Mesothelial cell of epicardium (in vitro differentiated cells): Measurements from ENCODE around the gene MAGEA9. TPM values are rescaled to one million over a fixed set of nuclear protein-coding genes. Genes with fewer than 3 reads are reported as not detected.
"Not testable (repeated sequence)": the region's sequence is repeated elsewhere in the genome, so short reads cannot be mapped to it uniquely, and the experiment has no call there.

ENCODE experiments used
- DNase-seq, 2 experiments: peaks; one replicate each; pipeline ENCODE4 v3.0.0; 2021; ENCODE audit warnings: low spot score in 2 of 2; ENCODE audit not compliant: unreplicated experiment in 2 of 2
- H3K27ac Mint-ChIP-seq: 2 replicates; pipeline ENCODE4 v1.8.0; 2021; ENCODE audit warnings: mixed read lengths
- H3K27me3 Mint-ChIP-seq: 2 replicates; pipeline ENCODE4 v1.8.0; 2021; ENCODE audit warnings: low read depth, mixed read lengths
- H3K36me3 Mint-ChIP-seq: 2 replicates; pipeline ENCODE4 v1.8.0; 2021; ENCODE audit warnings: mixed read lengths
- H3K4me1 Mint-ChIP-seq: 2 replicates; pipeline ENCODE4 v1.8.0; 2021; ENCODE audit warnings: mixed read lengths
- H3K4me3 Mint-ChIP-seq: 2 replicates; pipeline ENCODE4 v1.8.0; 2021; ENCODE audit warnings: mild to moderate bottlenecking, moderate library complexity, mixed read lengths
- H3K9me3 Mint-ChIP-seq: 2 replicates; pipeline ENCODE4 v1.8.0; 2021; ENCODE audit warnings: mixed read lengths
- total RNA-seq: library from RNA; stranded (reverse); gene quantifications from 3 replicates; pipeline ENCODE4 v1.2.1, GENCODE V29; 2021
- TF ChIP-seq, protein P1 (sequence below): fragments of 200-600 bp; sonication (generic); IDR thresholded peaks from one replicate; pipeline ENCODE4 v1.5.0; 2021; ENCODE audit warnings: antibody characterized with exemption; ENCODE audit not compliant: unreplicated experiment

Gene MAGEA9, protein sequence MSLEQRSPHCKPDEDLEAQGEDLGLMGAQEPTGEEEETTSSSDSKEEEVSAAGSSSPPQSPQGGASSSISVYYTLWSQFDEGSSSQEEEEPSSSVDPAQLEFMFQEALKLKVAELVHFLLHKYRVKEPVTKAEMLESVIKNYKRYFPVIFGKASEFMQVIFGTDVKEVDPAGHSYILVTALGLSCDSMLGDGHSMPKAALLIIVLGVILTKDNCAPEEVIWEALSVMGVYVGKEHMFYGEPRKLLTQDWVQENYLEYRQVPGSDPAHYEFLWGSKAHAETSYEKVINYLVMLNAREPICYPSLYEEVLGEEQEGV
- total RNA-seq, result not detected in 3 replicates

DNA sequence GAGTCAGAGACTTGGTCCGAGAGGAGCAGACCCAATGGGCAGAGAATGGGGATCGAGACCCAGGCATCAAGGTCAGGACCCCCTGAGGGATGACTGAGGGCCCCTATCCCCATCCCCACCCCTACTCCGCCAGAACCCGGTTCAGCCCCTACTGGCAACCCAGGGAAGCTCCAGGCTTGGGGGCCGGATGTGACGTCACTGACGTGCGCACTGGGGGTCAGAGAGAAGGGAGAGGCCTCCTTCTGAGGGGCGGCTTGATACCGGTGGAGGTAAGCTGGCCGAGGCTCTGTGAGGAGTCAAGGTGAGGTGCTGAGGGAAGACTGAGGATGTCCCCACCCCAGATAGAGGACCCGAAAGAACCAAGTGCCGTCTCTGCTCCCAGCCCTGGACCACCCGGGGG is at the start of gene MAGEA9:
MAGEA9 (plus strand) TSS at position 204 of the 400 bp plus-strand sequence. CDS start 4,281 bp downstream, outside the sequence.
- not testable (repeated sequence) for H3K4me3 Mint-ChIP-seq

DNA sequence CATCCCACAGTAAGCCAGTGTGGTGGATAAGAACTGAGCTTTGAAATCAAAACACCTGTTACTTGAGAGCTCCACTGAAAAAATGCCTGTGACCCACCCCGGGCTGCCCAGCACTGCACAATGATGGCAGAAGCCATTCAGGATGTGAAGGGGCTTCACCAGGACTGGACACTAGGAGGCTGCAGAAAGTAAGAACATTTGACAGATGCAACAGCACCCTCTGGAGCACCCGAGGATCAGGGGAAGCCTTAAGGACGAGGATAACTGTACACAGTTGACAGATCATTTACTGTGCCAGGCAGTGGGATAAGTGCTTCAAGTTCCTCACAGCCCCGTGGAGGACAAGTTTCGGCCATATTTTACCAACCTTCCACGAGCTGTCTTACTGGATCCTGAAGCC is 39.5 kb upstream of the MAGEA9 start:
- not testable (repeated sequence) for H3K27ac Mint-ChIP-seq, H3K27me3 Mint-ChIP-seq, H3K4me3 Mint-ChIP-seq, H3K4me1 Mint-ChIP-seq, H3K9me3 Mint-ChIP-seq, H3K36me3 Mint-ChIP-seq, DNase-seq

More for the DNA sequence above, at the start of gene MAGEA9:
- H3K27me3 Mint-ChIP-seq, H3K9me3 Mint-ChIP-seq, H3K27ac Mint-ChIP-seq, H3K36me3 Mint-ChIP-seq, DNase-seq, H3K4me1 Mint-ChIP-seq: not testable (repeated sequence)

DNA sequence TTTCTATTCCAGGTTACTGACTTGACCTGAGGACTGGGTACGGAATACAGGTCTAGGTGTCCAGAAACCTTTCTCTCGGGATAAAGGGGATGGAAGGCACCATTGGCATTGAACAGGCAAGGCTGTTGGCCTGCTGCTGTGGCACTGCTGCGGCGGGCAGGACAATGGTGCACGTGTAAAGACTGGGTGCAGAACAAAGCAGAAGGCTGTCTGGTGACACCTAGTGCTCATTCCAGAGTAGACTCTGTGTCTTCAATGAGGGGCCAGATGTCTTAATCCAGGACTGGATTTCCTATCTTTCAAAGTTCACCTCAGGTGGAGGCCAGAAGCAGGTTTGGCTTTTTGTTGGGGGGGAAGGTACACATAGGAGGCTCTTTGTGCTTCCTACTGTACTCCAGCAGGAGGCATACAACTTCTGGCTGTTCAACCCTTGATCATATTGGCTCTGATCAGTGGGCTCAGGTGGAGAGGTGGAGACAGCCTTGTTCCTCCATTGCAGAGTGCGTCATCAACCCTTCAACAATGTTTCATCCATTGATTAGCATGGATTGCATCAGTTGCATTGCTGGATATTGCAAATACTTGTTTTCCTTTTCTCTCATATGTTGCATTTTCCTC is 35.2 kb upstream of the MAGEA9 start:
- not testable (repeated sequence) for H3K27ac Mint-ChIP-seq, H3K9me3 Mint-ChIP-seq, H3K4me1 Mint-ChIP-seq, H3K4me3 Mint-ChIP-seq, H3K27me3 Mint-ChIP-seq, DNase-seq, H3K36me3 Mint-ChIP-seq

DNA sequence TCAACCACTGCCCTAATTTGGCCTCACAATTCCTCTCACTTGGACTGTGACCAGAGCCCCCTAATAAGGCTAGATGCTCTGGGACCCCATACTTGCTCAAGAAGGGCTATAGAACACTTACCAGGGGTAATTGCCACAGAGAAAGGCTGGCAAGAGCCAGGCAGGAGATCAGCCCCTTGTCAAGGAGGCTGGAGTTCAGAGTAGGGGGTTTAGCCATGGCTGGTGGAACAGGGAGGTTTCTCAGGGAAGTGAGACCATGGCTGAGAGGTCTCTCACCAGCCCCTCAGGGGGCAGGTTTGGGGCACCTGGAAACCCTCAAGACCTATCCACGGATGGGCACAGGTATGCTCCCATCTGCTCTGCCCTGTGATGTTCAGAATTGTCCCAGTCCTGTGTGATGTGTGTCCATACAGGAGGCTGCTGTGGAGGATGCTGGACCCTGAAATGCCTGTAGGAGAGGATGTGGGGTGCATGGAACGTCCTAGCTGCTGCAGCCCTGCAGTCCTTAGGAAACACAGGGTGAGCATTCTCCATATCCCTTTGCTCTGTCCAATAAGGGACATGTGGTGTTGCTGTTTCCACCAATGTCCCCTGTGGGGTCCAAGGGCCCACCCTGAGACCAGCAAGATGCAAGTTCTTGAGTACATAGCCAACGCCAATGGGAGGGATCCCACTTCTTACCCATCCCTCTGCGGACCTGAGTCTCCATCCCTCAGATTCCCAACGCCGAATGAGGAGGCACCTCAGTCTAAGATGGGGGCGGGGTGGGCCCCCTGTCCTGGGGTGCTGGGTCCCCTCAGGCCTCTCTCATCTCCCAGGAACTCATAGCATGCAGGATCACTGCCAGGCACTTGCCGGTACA is 24.3 kb upstream of the MAGEA9 start:
- TF ChIP-seq, protein P1, sequence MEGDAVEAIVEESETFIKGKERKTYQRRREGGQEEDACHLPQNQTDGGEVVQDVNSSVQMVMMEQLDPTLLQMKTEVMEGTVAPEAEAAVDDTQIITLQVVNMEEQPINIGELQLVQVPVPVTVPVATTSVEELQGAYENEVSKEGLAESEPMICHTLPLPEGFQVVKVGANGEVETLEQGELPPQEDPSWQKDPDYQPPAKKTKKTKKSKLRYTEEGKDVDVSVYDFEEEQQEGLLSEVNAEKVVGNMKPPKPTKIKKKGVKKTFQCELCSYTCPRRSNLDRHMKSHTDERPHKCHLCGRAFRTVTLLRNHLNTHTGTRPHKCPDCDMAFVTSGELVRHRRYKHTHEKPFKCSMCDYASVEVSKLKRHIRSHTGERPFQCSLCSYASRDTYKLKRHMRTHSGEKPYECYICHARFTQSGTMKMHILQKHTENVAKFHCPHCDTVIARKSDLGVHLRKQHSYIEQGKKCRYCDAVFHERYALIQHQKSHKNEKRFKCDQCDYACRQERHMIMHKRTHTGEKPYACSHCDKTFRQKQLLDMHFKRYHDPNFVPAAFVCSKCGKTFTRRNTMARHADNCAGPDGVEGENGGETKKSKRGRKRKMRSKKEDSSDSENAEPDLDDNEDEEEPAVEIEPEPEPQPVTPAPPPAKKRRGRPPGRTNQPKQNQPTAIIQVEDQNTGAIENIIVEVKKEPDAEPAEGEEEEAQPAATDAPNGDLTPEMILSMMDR, result no peak
- Mint-ChIP-seq H3K4me1 (no peaks in the 10 kb centered on the region), H3K36me3 (no peaks in the 10 kb centered on the region), H3K9me3 (peaks cover 19% of the 10 kb centered on the region), H3K27me3 (peaks cover 2% of the 10 kb centered on the region), H3K27ac (no peak overlapping the region), H3K4me3 (no peak overlapping the region)
- DNase-seq, result no peak

DNA sequence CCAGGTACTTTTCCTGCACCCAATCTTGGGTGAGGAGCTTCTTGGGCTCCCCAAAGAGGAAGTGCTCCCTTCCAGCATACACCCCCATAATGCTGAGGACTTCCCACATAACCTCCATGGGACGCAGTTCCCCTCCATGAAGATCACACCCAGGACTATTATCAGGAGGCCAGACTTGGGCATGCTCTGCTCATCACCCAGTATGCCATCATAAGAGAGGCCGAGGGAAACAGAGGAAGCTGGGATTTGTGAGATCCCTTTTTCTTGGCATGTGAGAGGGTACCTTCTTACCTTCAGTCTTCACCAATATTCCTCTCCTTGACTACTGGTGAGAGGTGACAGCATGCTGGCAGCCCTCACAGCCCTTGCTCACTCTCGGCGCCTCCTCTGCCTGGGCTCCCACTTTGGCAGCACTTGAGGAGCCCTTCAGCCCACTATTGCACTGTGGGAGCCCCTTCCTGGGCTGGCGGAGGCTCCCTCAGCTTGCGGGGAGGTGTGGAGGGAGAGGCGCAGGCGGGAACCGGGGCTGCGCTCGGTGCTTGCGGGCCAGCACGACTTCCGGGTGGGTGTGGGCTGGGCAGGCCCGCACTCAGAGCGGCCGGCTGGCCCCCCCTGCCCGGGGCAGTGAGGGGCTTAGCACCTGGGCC is 23.5 kb upstream of the MAGEA9 start:
- no peak for DNase-seq
- no peak overlapping the region for H3K4me3 Mint-ChIP-seq

DNA sequence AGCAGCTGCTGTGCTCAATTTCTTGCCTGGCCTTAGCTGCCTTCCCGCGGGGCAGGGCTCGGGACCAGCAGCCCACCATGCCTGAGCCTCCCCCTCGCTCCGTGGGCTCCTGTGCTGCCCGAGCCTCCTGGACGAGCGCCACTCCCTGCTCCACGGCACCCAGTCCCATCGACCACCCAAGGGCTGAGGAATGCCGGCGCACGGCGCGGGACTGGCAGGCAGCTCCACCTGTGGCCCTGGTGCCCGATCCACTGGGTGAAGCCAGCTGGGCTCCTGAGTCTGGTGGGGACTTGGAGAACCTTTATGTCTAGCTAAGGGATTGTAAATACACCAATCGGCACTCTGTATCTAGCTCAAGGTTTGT is 23.0 kb upstream of the MAGEA9 start:
- H3K4me1 Mint-ChIP-seq, H3K27me3 Mint-ChIP-seq, H3K4me3 Mint-ChIP-seq, H3K27ac Mint-ChIP-seq, H3K36me3 Mint-ChIP-seq, DNase-seq: not testable (repeated sequence)
- peaks cover 14% of the 10 kb centered on the region for H3K9me3 Mint-ChIP-seq

More for the DNA sequence above, 23.5 kb upstream of the MAGEA9 start:
- H3K9me3 Mint-ChIP-seq, result peaks cover 14% of the 10 kb centered on the region
- H3K27ac Mint-ChIP-seq, result no peak overlapping the region
- no peaks in the 10 kb centered on the region for H3K4me1 Mint-ChIP-seq
- peaks cover 2% of the 10 kb centered on the region for H3K27me3 Mint-ChIP-seq
- TF ChIP-seq, protein P1, result no peak
- no peaks in the 10 kb centered on the region for H3K36me3 Mint-ChIP-seq

DNA sequence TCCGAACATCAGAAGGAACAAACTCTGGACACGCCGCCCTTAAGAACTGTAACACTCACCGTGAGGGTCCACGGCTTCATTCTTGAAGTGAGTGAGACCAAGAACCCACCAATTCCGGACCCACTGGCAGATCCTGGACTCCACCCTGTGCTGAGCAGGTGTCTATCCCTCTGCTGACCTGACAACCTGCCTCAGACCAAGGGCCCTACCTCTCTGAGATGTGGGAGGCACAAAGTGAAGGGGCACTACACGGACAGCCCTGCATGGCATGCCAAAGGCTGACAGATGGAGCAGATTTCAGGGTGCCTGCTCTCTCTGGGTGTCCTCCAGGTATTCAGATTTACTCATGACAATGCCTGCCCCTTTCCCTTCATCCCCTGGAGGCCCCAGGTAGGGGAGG is 21.9 kb upstream of the MAGEA9 start:
- H3K9me3 Mint-ChIP-seq, result peaks cover 17% of the 10 kb centered on the region
- TF ChIP-seq, protein P1, result no peak
- H3K4me1 Mint-ChIP-seq, result no peaks in the 10 kb centered on the region
- H3K4me3 Mint-ChIP-seq, result no peak overlapping the region
- H3K27me3 Mint-ChIP-seq, result peaks cover 2% of the 10 kb centered on the region
- DNase-seq, result no peak
- no peaks in the 10 kb centered on the region for H3K36me3 Mint-ChIP-seq
- no peak overlapping the region for H3K27ac Mint-ChIP-seq
